Thyroid gland (tissue), 4 donors: ENCODE measurements around the gene MARCHF9. TPM values are rescaled to one million over a fixed set of nuclear protein-coding genes. Genes with fewer than 3 reads are reported as not detected.

Experiments used
- DNase-seq, 2 donors: peaks; one replicate each; pipeline ENCODE4 v3.0.0-alpha.2; 2019
- H3K27ac ChIP-seq, 3 donors: fragments of 200-600 bp; sonication (generic); 1 replicate in 2 of 3; 2 replicates in 1 of 3; pipeline ENCODE4 v1.5.1; 2016 to 2019; ENCODE audit warnings: mild to moderate bottlenecking in 1 of 3, moderate library complexity in 1 of 3
- H3K27me3 ChIP-seq: fragments of 200-600 bp; sonication (generic); one replicate; pipeline ENCODE4 v1.5.1; 2019
- H3K36me3 ChIP-seq, 2 donors: fragments of 200-600 bp; sonication (generic); one replicate each; pipeline ENCODE4 v1.5.1; 2016 to 2019
- H3K4me1 ChIP-seq, 2 donors: fragments of 200-600 bp; sonication (generic); one replicate each; pipeline ENCODE4 v1.5.1; 2017 to 2019
- H3K4me3 ChIP-seq, 3 donors: fragments of 200-600 bp; sonication (generic); replicated peaks in 1 of 3; 1 replicate in 2 of 3; 2 replicates in 1 of 3; pipeline ENCODE4 v1.5.1; 2016; ENCODE audit warnings: mild to moderate bottlenecking in 1 of 3
- H3K9me3 ChIP-seq: fragments of 200-600 bp; sonication (generic); one replicate; pipeline ENCODE4 v1.5.1; 2017
- POLR2A ChIP-seq, 2 donors: fragments of 450-650 bp; IDR thresholded peaks; one replicate each; pipeline ENCODE4 v1.6.1; 2017; ENCODE audit warnings: antibody characterized with exemption in 2 of 2, mild to moderate bottlenecking in 2 of 2, moderate library complexity in 1 of 2
- WGBS, 2 donors: methylation state at CpG; one replicate each; pipeline ENCODE4 v1.1.5; 2017; 5-methylcytosine and 5-hydroxymethylcytosine counted together
- intact Hi-C: fragments of 100-400 bp; cut with DNase I; formaldehyde crosslinking; loops from one replicate; pipeline ENCODE4 v1.15.1; 2023
- total RNA-seq, 4 donors: library from RNA; depleted of rRNA; stranded (reverse); fragments of >200 nt; gene quantifications; one replicate each; pipeline ENCODE4 v1.2.3, GENCODE V29; 2016
- TF ChIP-seq, protein P1 (sequence below), 6 experiments: fragments of 200-600 bp in 3 of 6; fragments of 450-650 bp in 3 of 6; sonication (generic) in 3 of 6; IDR thresholded peaks; one replicate each; pipeline ENCODE4 v1.5.1; 2016 to 2019; ENCODE audit warnings: antibody characterized with exemption in 6 of 6, mild to moderate bottlenecking in 2 of 6, inconsistent platforms in 1 of 6, moderate library complexity in 1 of 6

MARCHF9 gene
- total RNA-seq, 4 donors from 2014 or later: 17.5 to 25.1 (median 21.4) TPM

DNA sequence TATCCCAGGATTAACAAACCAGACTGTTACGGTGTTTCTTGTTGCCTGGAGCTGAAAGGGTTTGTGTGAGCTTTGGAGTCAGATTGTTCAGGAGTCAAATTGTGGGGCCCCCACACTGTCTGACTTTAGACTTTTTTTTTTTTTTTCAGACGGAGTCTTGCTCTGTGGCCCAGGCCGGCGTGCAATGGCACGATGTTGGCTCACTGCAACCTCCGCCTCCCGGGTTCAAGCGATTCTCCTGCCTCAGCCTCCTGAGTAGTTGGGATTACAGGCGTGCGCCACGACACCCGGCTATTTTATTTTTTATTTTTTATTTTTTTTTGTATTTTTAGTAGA lies 28.5 kb downstream of the MARCHF9 start:
- Histone ChIP-seq H3K4me3 (peak overlapping the region in 1 of 3 donors; percentile 93), H3K9me3 (no peaks in the 10 kb centered on the region), H3K4me1 (peaks cover 11 to 37% of the 10 kb centered on the region in 2 donors), H3K36me3 (peaks cover 0 to 15% of the 10 kb centered on the region in 2 donors), H3K27me3 (no peaks in the 10 kb centered on the region), H3K27ac (no peak overlapping the region)
- DNase-seq: no peak
- 82 to 85% methylated on average over 12 of the region's 12 CpGs for WGBS, 2 donors
- intact Hi-C loops: loop anchor here (5.0 kb wide), 1 partner anchor 114 kb away; no protein-coding TSS in a partner anchor
- TF ChIP-seq, protein P1, sequence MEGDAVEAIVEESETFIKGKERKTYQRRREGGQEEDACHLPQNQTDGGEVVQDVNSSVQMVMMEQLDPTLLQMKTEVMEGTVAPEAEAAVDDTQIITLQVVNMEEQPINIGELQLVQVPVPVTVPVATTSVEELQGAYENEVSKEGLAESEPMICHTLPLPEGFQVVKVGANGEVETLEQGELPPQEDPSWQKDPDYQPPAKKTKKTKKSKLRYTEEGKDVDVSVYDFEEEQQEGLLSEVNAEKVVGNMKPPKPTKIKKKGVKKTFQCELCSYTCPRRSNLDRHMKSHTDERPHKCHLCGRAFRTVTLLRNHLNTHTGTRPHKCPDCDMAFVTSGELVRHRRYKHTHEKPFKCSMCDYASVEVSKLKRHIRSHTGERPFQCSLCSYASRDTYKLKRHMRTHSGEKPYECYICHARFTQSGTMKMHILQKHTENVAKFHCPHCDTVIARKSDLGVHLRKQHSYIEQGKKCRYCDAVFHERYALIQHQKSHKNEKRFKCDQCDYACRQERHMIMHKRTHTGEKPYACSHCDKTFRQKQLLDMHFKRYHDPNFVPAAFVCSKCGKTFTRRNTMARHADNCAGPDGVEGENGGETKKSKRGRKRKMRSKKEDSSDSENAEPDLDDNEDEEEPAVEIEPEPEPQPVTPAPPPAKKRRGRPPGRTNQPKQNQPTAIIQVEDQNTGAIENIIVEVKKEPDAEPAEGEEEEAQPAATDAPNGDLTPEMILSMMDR (IDR thresholded peaks at IDR 0.05): no peak
- no peak for TF ChIP-seq POLR2A (IDR thresholded peaks at IDR 0.05)

GRCh38 chr12:57783861-57784260 lies 29.0 kb downstream of the MARCHF9 start:
- no peak overlapping the region for H3K4me3 ChIP-seq
- DNase-seq: no peak
- no peaks in the 10 kb centered on the region for H3K27me3 ChIP-seq
- 92 to 95% methylated on average over 11 of the region's 11 CpGs for WGBS, 2 donors
- intact Hi-C loops: loop anchor here (5.0 kb wide), 1 partner anchor 113 kb away; no protein-coding TSS in a partner anchor
- H3K4me1 ChIP-seq: peaks cover 11 to 34% of the 10 kb centered on the region in 2 donors
- H3K9me3 ChIP-seq: no peaks in the 10 kb centered on the region
- TF ChIP-seq, protein P1 (IDR thresholded peaks at IDR 0.05): no peak
- no peak for TF ChIP-seq POLR2A (IDR thresholded peaks at IDR 0.05)
- peaks cover 0 to 15% of the 10 kb centered on the region in 2 donors for H3K36me3 ChIP-seq
- H3K27ac ChIP-seq: no peak overlapping the region

- no peak overlapping the region for H3K27ac ChIP-seq
- WGBS, 2 donors: 59 to 65% methylated on average over 1 of the region's 1 CpG
- no peak for DNase-seq
- intact Hi-C loops: no loop called here
- H3K36me3 ChIP-seq: peaks cover 34 to 43% of the 10 kb centered on the region in 2 donors
- no peaks in the 10 kb centered on the region for H3K27me3 ChIP-seq
- TF ChIP-seq, protein P1 (IDR thresholded peaks at IDR 0.05): no peak
- no peak for TF ChIP-seq POLR2A (IDR thresholded peaks at IDR 0.05)
- H3K4me1 ChIP-seq: no peaks in the 10 kb centered on the region
- no peaks in the 10 kb centered on the region for H3K9me3 ChIP-seq
- no peak overlapping the region for H3K4me3 ChIP-seq
Observed at GRCh38 chr12:57793920-57794319, 39.0 kb downstream of the MARCHF9 start.

GRCh38 chr12:57795354-57795753 lies 40.5 kb downstream of the MARCHF9 start:
- Histone ChIP-seq H3K4me1 (no peaks in the 10 kb centered on the region), H3K36me3 (peaks cover 48 to 57% of the 10 kb centered on the region in 2 donors), H3K27me3 (no peaks in the 10 kb centered on the region), H3K4me3 (no peak overlapping the region), H3K27ac (no peak overlapping the region), H3K9me3 (no peaks in the 10 kb centered on the region)
- TF ChIP-seq, protein P1 (IDR thresholded peaks at IDR 0.05): no peak
- TF ChIP-seq POLR2A (IDR thresholded peaks at IDR 0.05): no peak
- intact Hi-C loops: no loop called here
- no peak for DNase-seq
- WGBS, 2 donors: 94 to 96% methylated on average over 6 of the region's 6 CpGs

DNA sequence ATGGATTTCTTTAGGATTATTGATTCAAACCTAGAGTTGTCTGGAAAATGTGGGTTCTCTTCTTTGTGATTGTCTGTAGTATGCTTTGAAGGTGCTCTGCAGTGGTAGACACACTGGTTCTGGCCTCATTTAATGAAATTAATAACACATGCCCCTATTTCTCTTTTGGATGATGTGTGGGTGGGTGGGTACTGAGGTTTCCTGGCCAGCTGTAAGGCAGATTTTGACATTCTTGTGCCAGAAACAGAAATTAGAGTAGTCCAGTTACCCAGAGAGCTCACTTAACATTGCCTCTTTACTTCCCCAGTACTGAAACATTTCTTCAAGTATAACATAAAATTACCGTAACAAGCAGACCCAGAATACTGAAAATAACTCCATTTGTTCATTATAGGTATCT lies 42.1 kb downstream of the MARCHF9 start:
- H3K36me3 ChIP-seq: peaks cover 59 to 64% of the 10 kb centered on the region in 2 donors

More for the DNA sequence above, 42.1 kb downstream of the MARCHF9 start:
- TF ChIP-seq, protein P1 (IDR thresholded peaks at IDR 0.05): no peak
- no peak for TF ChIP-seq POLR2A (IDR thresholded peaks at IDR 0.05)
- no peak for DNase-seq
- H3K27ac ChIP-seq: no peak overlapping the region
- H3K4me1 ChIP-seq: no peaks in the 10 kb centered on the region
- H3K27me3 ChIP-seq: no peaks in the 10 kb centered on the region
- no peak overlapping the region for H3K4me3 ChIP-seq
- intact Hi-C loops: no loop called here
- H3K9me3 ChIP-seq: no peaks in the 10 kb centered on the region
- WGBS, 2 donors: 98% methylated on average over 1 of the region's 1 CpG
